ENCODE results near the gene GCAT. TPM values are rescaled to one million over a fixed set of nuclear protein-coding genes. Genes with fewer than 3 reads are reported as not detected.
A peak's percentile ranks its signal among the peaks of the same experiment; 100 is the strongest.

GCAT gene
- total RNA-seq, 1 donor from 2014 or later: 7.6 TPM

DNA sequence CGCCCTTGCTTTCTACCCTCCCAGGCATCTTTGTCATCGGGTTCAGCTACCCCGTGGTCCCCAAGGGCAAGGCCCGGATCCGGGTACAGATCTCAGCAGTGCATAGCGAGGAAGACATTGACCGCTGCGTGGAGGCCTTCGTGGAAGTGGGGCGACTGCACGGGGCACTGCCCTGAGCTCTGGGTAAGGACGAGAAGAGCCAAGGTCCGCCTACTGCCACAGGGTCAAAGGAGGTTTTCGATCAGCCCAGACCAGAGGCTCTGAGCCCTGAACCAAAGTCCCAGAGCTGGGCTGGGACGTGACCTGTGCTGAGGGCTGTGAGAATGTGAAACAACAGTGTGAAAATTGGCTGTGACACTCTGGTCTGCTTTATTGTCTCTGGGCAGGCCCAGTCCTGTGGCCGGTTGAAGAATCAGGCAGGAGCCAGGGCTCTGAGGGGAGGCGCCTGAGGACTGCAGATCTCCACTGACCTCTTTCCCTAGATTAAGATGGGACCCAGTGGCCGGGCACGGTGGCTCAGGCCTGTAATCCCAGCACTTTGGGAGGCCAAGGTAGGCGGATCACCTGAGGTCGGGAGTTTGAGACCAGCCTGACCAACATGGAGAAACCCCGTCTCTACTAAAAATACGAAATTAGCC, 8.9 kb downstream of the GCAT start:
- peaks cover 20% of the 10 kb centered on the region for H3K4me1 ChIP-seq
- H3K4me3 ChIP-seq: no peak overlapping the region
- H3K36me3 ChIP-seq: peaks cover 0 to 4% of the 10 kb centered on the region in 2 donors
- intact Hi-C loops (cut with DNase I): loop anchor here (5.0 kb wide), 1 partner anchor 46 kb away; no protein-coding TSS in a partner anchor
- DNase-seq (ENCODE audit: extremely low spot score in 2 of 2): no peak
- H3K27me3 ChIP-seq: no peaks in the 10 kb centered on the region
- no peak overlapping the region for H3K27ac ChIP-seq
- TF ChIP-seq, protein P1, sequence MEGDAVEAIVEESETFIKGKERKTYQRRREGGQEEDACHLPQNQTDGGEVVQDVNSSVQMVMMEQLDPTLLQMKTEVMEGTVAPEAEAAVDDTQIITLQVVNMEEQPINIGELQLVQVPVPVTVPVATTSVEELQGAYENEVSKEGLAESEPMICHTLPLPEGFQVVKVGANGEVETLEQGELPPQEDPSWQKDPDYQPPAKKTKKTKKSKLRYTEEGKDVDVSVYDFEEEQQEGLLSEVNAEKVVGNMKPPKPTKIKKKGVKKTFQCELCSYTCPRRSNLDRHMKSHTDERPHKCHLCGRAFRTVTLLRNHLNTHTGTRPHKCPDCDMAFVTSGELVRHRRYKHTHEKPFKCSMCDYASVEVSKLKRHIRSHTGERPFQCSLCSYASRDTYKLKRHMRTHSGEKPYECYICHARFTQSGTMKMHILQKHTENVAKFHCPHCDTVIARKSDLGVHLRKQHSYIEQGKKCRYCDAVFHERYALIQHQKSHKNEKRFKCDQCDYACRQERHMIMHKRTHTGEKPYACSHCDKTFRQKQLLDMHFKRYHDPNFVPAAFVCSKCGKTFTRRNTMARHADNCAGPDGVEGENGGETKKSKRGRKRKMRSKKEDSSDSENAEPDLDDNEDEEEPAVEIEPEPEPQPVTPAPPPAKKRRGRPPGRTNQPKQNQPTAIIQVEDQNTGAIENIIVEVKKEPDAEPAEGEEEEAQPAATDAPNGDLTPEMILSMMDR (IDR thresholded peaks at IDR 0.05): no peak
- TF ChIP-seq POLR2AphosphoS5 (IDR thresholded peaks at IDR 0.05; ENCODE audit: insufficient read depth in 1 of 2, low read depth in 1 of 2) (no peak), POLR2A (IDR thresholded peaks at IDR 0.05) (no peak)
- H3K9me3 ChIP-seq: no peaks in the 10 kb centered on the region

- no peak for TF ChIP-seq POLR2A (IDR thresholded peaks at IDR 0.05)
- TF ChIP-seq, protein P1 (IDR thresholded peaks at IDR 0.05): peak; percentile 94 to 97 (median 96)
- peak; percentile 59 to 61 for TF ChIP-seq POLR2AphosphoS5 (IDR thresholded peaks at IDR 0.05; ENCODE audit: insufficient read depth in 1 of 2, low read depth in 1 of 2)
- intact Hi-C loops (cut with DNase I): loop anchor here (5.0 kb wide), 1 partner anchor 44 kb away; no protein-coding TSS in a partner anchor
- Histone ChIP-seq H3K4me1 (peaks cover 20% of the 10 kb centered on the region), H3K4me3 (peak overlapping the region; percentile 35 to 46), H3K27me3 (no peaks in the 10 kb centered on the region), H3K27ac (peak overlapping the region; percentile 42), H3K9me3 (no peaks in the 10 kb centered on the region), H3K36me3 (peaks cover 0 to 4% of the 10 kb centered on the region in 2 donors)
- DNase-seq (ENCODE audit: extremely low spot score in 2 of 2): no peak
Measured at GRCh38 chr22:37817705-37818408, 10.1 kb downstream of the GCAT start.

DNA sequence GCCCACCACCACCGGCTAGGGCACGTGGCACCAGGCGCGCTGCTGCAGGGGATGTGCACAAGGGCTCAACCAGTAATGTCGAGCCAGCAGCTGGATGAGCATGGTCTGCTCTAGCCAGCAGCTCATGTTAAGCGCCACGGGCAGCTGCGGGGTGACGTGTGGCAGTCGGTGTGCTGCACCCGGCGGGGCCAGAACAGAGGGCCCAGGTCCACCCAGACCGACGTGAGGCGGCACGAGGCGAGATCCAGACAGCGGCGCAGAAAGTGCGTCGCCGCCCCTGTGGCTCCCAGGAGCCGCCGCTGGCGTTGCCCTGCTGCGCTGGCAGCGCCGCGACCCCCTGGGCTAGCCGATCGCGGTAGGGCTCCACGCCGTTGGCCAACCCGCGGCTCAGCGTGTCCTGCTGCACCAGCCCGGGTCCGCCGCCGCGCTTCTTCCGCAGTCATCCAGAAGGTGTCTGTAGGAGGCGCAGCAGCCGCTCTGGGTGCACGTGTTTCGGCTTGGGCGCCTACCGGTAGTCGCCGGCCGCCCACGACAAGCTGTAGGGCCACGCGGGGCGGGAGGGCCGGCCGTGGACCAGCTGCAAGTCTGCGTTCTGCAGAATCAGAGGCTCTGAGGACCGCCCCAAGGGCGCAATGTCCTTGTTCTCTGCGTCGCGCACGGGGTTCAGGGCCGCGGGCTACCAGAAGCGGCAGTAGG, 10.8 kb downstream of the GCAT start:
- no peaks in the 10 kb centered on the region for H3K27me3 ChIP-seq
- H3K36me3 ChIP-seq: peaks cover 0 to 1% of the 10 kb centered on the region in 2 donors
- H3K27ac ChIP-seq: no peak overlapping the region
- H3K4me3 ChIP-seq: peak overlapping the region; percentile 35 to 46
- no peak for DNase-seq (ENCODE audit: extremely low spot score in 2 of 2)
- intact Hi-C loops (cut with DNase I): loop anchor here (5.0 kb wide), 1 partner anchor 44 kb away; no protein-coding TSS in a partner anchor
- peaks cover 20% of the 10 kb centered on the region for H3K4me1 ChIP-seq
- TF ChIP-seq, protein P1 (IDR thresholded peaks at IDR 0.05): peak in 2 of 3 experiments; percentile 16 to 23
- TF ChIP-seq POLR2AphosphoS5 (IDR thresholded peaks at IDR 0.05; ENCODE audit: insufficient read depth in 1 of 2, low read depth in 1 of 2): no peak
- no peaks in the 10 kb centered on the region for H3K9me3 ChIP-seq

GRCh38 chr22:37819105-37819433, 11.3 kb downstream of the GCAT start:
- Histone ChIP-seq H3K4me1 (peaks cover 20% of the 10 kb centered on the region), H3K36me3 (no peaks in the 10 kb centered on the region), H3K27ac (no peak overlapping the region), H3K9me3 (no peaks in the 10 kb centered on the region), H3K4me3 (peak overlapping the region; percentile 35 to 46), H3K27me3 (no peaks in the 10 kb centered on the region)
- intact Hi-C loops (cut with DNase I): loop anchor here (5.0 kb wide), 1 partner anchor 43 kb away; no protein-coding TSS in a partner anchor
- no peak for DNase-seq (ENCODE audit: extremely low spot score in 2 of 2)
- no peak for TF ChIP-seq POLR2AphosphoS5 (IDR thresholded peaks at IDR 0.05; ENCODE audit: insufficient read depth in 1 of 2, low read depth in 1 of 2)
- TF ChIP-seq POLR2A (IDR thresholded peaks at IDR 0.05): no peak
- TF ChIP-seq, protein P1 (IDR thresholded peaks at IDR 0.05): no peak

Data from vagina (tissue), 2 donors.